Activated CD4-positive, CD25-positive, alpha-beta regulatory T cell treated with anti-CD3 and anti-CD28 coated beads, Interleukin-2, amount 50 U/mL, for 72 hours (primary cell): ENCODE measurements around the gene DTX2.
"Not testable (repeated sequence)": the region's sequence is repeated elsewhere in the genome, so short reads cannot be mapped to it uniquely, and the experiment has no call there.

Experiments
- DNase-seq: peaks from one replicate; pipeline ENCODE4 v3.0.0; 2021

The DTX2 gene

GRCh38 chr7:76445577-76446008 is 15.9 kb upstream of the DTX2 start:
- not testable (repeated sequence) for DNase-seq

DNA sequence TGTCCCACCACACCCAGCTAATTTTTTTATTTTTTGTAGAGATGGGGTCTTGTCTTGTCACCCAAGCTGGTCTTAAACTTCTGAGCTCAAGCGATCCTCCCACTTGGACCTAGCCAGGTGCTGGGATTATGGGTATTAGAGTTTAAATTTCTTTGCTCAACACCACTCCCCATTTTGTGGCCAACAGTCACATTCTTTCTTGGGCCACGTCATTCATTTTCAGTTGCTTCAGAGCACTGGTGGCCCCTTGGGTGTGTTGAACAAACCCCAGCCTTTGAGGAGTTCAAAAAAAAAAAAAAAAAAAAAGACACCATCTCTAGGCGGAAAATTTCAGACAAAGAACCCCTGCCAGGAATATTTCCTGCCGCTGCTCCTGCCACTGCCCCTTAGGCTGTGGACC is 4.5 kb upstream of the DTX2 start:
- not testable (repeated sequence) for DNase-seq

GRCh38 chr7:76458504-76458903 is 3.0 kb upstream of the DTX2 start:
- not testable (repeated sequence) for DNase-seq

GRCh38 chr7:76460767-76461166 is 742 bp upstream of the DTX2 start:
- not testable (repeated sequence) for DNase-seq

DNA sequence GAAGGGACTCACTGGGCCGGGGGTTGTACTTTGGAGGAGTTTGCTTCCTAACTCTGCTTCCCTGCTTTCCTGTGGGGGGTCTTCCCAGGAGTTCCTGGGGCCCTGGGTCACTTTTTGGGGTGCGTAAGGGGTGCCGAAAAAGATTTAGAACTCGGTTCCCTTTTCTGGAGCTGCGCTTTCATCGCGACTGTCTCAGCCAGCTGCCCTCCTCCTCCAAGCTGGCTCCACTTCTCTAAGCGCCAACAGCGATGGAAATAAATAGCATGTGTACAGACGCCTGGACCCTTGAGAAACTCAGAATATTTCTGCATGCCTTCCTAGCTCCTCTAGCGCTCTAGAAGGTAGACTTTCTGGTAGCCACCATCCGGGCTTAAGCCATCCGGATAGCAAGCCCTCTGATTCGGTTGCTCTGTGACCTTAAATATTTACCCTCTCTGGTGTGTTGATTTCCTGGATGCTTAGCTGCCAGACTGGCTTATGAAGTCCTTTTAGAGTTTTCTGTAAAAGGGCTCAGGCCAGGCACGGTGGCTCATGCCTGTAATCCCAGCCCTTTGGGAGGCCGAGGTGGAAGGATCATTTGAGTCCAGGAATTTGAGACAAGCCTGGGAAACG is 868 bp downstream of the DTX2 start:
- DNase-seq, result not testable (repeated sequence)

DNA sequence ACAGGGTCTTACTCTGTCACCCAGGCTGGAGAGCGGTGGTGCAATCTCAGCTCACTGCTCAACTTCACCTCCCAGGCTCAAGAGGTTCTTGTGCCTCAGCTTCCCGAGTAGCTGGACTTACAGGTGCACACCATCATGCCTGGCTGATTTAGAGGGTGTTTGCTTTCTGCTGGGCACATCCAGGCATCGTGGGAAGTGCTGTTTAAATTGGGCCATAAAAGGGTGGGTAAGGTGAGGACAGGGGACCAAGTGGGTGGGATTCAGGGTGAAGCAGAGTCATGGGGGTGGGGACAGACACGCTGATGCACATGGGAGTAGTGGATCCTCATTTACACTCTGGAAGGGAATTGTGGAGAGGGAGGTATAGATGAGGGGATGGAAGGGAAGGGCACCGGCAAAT is 3.5 kb downstream of the DTX2 start:
- not testable (repeated sequence) for DNase-seq

DNA sequence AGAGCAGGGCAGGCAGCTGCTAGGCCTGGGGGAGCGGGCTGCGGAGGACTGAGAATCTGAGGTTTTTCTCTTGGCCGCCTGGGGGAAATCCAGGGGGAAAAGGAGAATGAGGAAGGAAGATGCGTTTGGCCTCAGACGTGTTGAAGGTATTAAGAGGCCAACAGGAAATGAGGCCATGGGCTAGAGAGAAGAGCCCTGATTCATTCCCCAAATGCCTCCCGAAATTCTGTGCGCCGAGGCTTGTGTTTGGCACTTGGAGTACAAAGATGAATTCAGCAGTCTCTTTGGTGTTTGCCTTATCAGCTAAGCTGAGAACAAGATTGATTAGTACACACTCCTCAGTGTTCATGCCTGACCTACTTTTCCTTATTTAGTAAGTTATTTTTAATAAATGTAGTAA is 4.4 kb downstream of the DTX2 start:
- not testable (repeated sequence) for DNase-seq

DNA sequence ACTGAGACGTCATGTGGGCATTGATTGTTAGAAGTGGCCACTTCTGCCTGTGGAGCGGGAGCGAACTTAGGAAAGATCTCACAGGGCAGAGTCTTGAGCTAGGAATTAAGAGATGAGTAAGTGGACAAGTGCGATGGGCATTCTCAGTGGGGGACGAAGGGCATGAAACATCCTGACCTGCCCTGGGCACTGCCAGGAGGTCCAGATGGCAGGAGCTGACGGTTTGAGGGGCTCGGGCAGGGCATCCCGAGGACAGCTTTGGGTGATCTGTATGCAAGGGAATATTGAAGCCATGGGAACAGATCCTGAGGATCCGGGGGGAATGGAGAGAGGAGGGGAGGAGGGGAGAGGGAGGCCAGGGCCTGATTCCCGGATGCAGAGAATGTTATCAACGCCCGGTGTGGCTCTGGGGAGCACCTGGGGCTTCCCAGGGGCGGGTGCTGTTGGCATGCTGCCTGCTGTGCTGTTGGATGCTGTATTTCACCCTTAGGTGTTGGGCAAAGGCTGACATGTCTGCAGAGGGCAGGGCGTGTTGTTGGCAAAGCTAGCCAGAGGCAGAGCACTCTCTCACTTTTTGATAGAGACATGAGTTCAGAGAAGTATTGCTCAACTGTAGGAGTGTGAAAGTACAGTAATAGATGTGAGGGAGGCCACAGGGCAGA is 6.4 kb downstream of the DTX2 start:
- DNase-seq, result not testable (repeated sequence)

DNA sequence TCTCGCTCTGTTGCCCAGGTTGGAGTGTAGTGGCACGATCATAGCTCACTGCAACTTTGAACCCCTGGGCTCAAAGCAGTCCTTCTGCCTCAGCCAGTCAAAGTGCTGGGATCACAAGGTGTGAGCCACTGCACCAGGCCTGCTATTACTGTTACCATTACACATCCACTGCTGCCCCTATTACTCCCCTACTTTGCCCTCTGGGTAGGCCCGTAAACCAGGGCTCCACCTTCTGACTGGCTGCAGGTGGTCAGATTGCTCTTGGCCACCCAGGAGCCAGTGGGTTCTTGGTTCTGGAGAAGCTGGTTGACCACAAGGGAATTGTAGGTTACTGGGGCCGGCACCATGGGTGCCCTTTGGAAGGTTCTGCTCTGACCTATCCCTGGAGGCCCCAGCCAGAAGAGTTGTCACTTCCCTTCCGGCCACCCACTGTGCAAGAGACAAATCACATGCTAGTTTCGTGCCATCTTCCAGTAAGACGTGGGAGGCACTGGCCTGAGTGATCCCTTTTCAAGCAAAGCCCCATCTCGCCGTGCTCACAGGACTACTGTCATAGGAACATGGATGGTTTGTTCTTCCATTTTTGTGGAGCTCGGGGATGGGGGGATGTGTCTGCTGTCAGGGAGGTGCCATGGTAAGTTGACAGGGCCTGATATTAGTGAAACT is 10.2 kb downstream of the DTX2 start:
- DNase-seq, result not testable (repeated sequence)

DNA sequence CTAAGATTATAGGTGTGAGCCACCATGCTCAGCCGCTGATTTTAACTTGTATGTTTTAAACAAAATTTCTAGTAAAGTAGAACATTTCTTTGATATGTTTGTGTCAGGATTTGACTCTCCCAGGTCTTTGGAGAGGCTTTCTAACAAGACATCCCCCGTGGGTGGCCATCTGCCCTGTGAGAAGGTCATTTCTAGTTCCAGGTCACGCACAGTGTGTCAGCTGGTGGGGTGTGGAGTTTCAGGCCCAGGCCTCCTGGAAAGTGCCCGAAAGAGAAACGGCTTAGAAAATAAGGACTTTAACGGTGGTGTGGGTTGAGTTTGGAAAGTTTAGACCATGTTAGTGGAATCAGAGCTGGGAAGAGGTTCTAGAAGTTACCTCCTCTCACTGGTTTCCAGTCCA is 11.6 kb downstream of the DTX2 start:
- DNase-seq, result not testable (repeated sequence)

GRCh38 chr7:76476280-76476679 is 14.8 kb downstream of the DTX2 start:
- not testable (repeated sequence) for DNase-seq

- not testable (repeated sequence) for DNase-seq
Observed at GRCh38 chr7:76476742-76477474, 15.4 kb downstream of the DTX2 start.

DNA sequence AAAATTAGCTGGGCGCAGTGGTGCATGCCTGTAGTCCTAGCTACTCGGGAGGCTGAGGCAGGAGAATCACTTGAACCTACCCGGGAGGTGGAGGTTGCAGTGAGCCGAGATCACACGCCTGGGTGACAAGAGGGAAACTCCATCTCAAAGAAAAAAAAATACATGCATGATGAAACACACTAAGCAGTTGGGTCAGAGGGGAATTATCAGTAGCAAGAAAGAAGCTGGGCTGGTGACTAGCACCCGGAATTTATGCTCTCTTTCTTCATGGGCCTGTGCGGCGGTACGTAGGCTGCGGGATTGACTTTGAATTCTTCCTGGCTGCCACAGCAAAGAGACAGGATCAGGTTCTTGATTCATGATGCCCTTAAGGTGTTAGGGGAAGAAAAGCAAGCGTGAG is 18.1 kb downstream of the DTX2 start:
- DNase-seq, result not testable (repeated sequence)

- not testable (repeated sequence) for DNase-seq
Observed at GRCh38 chr7:76480403-76481253, 19.1 kb downstream of the DTX2 start.

DNA sequence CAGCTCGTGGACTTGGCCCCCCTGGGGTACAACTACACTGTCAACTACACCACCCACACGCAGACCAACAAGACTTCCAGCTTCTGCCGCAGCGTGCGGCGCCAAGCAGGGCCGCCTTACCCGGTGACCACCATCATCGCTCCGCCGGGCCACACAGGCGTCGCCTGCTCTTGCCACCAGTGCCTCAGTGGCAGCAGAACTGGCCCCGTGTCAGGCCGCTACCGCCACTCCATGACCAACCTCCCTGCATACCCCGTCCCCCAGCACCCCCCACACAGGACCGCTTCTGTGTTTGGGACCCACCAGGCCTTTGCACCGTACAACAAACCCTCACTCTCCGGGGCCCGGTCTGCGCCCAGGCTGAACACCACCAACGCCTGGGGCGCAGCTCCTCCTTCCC is 21.2 kb downstream of the DTX2 start:
- DNase-seq, result not testable (repeated sequence)

DNA sequence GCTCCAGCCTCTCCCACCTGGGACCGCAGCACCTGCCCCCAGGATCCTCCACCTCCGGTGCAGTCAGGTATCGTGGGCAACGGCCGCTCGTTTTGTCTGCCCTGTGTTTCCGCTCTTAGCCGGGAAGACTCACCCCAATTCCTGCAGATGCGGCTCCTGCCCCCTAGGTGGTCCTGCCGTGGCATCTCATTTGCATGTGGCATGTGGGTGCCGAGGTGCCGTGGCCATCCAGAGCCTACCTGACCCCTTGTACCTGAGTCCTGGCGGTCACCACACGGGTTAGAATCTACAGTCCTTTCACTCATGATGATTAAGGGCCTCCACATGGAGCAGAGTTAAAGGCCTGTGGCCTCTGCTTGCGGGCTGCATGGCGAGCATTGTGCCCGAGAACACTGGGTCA is 21.6 kb downstream of the DTX2 start:
- not testable (repeated sequence) for DNase-seq

- DNase-seq, result not testable (repeated sequence)
Observed at GRCh38 chr7:76484456-76484855, 22.9 kb downstream of the DTX2 start.

GRCh38 chr7:76485822-76486610 is 24.5 kb downstream of the DTX2 start:
- DNase-seq, result not testable (repeated sequence)

DNA sequence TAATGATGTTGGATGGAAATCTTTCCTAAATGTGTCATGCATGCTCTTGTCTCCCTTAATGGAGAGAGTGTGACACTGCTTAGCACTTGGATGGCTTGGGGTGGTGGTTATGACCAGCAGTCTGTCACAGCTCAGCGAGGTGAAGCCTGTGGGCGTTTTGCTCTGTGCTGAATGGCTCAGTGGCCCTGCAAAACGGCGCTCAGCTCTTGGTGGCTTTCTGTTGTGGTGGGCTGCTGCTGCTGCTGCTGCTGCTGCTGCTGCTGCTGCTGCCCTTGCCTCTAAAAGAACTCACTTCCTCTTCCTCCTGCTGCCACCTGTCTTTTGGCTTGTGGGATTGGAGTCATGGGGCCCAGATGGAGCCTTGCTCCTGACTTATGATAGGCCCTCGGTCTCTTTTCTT is 25.1 kb downstream of the DTX2 start:
- not testable (repeated sequence) for DNase-seq

DNA sequence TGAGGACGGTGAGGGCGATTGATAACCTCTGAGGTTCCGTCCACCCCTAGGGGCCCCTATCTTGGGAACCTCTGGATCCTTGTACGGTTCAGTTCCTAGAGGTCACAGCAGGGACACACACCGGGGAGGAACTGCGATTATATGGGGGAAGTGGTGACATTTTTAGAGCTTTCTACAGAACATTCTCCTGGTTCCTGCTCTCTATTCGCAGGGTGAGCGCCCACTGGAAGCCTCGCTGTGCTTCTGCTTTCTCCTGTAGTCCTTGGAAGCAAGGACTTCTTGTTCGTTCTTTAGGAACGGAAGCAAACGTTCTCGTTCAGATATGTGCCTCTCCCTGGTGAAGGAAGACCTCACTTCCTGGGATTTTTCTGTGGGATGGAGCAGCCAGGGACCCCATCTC is 26.5 kb downstream of the DTX2 start:
- not testable (repeated sequence) for DNase-seq

- not testable (repeated sequence) for DNase-seq
Observed at GRCh38 chr7:76492139-76492538, 30.6 kb downstream of the DTX2 start.
